Activated CD4-positive, CD25-positive, alpha-beta regulatory T cell treated with anti-CD3 and anti-CD28 coated beads, Interleukin-2, amount 50 U/mL, for 72 hours (primary cell): ENCODE data around the gene DSN1.

Experiments
- DNase-seq: peaks from one replicate; pipeline ENCODE4 v3.0.0; 2021

Gene DSN1

GRCh38 chr20:36794116-36794474 lies 20.5 kb upstream of the DSN1 start:
- no peak for DNase-seq

GRCh38 chr20:36793294-36794115 lies 19.9 kb upstream of the DSN1 start:
- no peak for DNase-seq

DNA sequence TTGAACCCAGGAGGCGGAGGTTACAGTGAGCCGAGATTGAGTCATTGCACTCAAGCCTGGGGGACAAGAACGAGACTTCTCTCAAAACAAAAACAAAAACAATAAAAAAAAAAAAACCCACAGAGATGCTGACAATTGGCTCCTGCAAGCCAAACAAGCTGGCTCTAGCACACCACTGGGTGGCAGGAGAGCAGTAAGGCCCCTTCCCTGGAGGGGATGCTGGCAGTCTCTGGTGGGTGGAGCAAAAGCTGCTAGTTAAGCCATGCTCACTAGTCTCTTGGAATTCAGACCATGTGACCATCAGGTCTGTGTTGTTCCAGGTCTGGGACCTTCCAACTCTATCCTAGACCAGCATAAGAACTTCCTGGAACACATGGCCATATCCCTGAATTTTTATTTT lies 18.9 kb upstream of the DSN1 start:
- DNase-seq, result no peak

GRCh38 chr20:36791862-36792261 lies 18.3 kb upstream of the DSN1 start:
- DNase-seq, result no peak

DNA sequence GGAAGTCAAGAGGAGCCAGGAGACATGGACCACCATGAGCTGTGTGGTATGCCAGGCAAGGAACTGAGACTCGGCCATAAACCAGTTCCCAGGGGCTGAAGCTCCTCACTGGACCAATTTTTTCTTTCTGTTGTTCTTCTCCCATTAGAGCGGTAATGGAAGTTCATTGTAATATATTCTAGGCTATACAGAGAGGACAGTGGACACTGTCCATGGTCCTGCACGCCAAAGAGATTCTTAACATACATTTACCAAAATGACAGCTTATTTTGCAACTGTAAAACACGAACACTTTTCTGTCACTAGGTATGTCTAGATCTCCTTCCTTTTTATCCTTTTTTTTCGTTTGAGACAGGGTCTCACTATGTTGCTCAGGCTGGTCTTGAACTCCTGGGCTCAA lies 13.1 kb upstream of the DSN1 start:
- no peak for DNase-seq

GRCh38 chr20:36786246-36786645 lies 12.7 kb upstream of the DSN1 start:
- DNase-seq, result no peak

DNA sequence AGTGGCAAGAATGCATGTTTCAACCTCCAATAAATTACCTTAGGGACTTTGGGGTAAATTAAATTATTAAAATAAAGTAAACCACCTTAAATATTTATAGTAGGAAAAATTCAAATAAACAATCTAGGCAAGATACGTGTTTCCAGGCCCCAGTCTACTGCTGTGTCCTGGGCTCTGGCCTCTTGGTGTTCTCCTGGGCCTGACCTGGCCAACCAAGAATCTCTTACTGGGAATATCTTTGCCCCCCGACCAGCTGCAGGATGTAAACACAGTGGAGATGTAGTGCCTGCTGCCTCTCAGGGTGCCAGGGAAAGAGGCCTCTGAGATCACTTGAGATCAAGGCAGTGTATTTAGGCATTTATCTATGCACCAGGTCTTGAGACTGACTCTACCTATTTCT lies 11.7 kb upstream of the DSN1 start:
- DNase-seq, result no peak

DNA sequence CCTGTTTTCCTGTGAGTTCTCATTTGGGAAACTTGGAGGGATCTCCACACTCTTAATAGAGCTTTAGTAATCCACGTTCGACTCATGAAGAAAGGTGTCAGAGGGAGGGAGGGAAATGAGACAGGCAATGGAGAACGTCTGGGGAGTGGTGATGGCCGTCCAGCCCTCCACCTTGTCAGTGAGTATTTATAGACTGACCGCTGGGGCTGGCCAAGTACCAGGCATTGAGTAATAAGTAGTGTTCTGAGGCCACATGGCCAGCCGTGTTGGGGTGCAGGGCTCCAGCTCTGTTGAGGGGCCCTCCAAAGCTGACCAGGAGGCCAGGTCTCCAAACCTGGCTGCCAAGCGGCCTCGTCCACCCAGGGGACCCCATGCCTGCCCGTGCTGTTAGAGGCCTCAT lies 11.3 kb upstream of the DSN1 start:
- no peak for DNase-seq

- DNase-seq, result no peak
These were observed 10.6 kb upstream of the DSN1 start for GRCh38 chr20:36784116-36784515.

- DNase-seq, result no peak
These were observed 6.1 kb upstream of the DSN1 start for GRCh38 chr20:36779656-36780025.

GRCh38 chr20:36778831-36779655 lies 5.5 kb upstream of the DSN1 start:
- no peak for DNase-seq

DNA sequence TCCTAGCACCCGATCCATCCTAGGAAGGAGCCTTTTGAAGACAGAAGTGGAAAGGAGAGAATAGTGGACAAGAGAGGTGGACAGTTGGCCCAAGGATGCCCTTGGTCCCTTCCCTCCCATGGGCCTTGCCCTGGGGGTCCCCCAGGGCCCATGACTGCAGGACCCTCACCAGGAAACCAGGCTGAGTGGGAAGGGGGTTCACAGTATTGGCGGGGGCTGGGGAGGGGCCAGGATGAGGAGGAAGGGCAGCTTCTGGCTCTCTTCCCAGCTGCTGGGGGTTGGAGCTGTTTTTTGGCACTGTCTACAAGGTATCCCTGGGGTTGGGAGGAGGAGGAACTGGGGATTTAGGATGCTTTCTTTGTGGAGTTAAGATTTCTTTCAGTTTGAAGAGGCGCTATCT lies 4.0 kb upstream of the DSN1 start:
- no peak for DNase-seq

DNA sequence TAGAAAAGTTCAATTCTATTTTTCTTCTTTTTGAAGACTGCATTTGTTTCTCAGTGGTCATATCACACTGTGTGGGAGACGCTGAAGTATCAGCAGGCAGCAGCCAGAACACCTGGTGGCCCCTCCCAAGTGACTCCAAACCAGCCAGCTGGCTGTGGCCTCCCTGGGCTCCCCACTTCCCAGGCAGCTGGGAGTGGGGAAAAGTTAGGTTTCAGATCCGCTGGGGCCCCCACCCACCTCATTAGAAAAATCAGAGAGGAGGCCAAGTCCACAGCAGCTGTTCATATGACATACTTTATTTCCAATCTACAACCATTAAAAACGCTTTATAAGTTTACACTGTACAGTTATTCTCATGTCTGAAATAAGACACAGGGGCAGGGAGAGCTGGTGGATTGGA lies 3.6 kb upstream of the DSN1 start:
- no peak for DNase-seq

- DNase-seq, result no peak
These were observed 2.3 kb upstream of the DSN1 start for GRCh38 chr20:36775826-36776225.

DNA sequence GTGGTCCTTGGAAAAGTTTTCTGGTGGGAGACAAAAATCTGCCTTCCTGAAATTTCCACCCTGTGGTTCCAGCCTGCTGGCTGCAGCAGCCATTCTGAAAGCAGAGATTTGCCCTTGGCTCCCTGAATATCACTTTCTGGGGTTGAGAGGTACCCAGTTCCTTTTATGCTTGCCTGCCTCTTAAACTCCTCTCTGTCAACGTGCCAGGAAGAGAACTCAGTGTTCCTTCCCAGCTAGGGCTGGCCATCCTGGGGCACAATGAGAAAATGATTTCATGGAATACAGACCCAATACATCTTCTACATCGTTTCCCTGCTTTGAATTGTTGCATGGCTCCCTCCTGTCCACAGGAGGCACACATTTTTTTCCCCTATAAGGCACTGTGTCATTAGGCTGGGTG lies 1.6 kb upstream of the DSN1 start:
- DNase-seq, result no peak

- DNase-seq, result no peak
These were observed 411 bp downstream of the DSN1 start for GRCh38 chr20:36773107-36773596.

- DNase-seq, result no peak
These were observed 2.9 kb downstream of the DSN1 start for GRCh38 chr20:36770680-36771079.

DNA sequence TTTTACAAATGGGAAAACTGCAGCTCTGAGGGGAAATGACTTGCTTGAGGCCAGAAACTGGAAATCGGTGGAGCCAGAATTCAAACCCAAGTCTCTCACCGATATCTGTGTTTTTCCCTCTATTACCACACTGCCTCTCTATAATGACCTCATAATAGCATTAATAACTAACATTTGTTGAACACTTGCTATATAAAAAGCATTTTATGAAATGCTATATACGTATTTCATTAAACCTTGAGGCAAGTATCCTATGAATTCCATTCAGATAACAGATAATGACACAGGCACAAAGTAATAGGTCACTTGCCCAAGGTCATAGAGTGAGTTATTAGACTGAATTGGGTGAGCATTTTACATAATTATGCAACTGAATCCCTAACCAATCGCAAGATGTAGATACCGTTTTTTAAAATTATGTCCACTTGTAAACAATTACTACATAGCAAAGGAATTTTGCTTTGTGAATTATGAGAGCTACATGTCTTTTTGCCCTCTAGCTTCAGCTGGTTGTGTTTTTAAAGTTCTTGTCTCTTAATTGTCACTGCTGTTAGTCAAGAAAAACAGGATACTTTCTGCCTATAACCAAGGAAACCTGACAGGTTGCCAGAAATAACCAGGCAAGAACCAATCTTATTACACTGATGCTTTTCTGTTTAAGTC lies 4.7 kb downstream of the DSN1 start:
- DNase-seq, result no peak

- DNase-seq, result no peak
These were observed 12.4 kb downstream of the DSN1 start for GRCh38 chr20:36761125-36761524.

GRCh38 chr20:36760647-36761046 lies 12.9 kb downstream of the DSN1 start:
- no peak for DNase-seq

DNA sequence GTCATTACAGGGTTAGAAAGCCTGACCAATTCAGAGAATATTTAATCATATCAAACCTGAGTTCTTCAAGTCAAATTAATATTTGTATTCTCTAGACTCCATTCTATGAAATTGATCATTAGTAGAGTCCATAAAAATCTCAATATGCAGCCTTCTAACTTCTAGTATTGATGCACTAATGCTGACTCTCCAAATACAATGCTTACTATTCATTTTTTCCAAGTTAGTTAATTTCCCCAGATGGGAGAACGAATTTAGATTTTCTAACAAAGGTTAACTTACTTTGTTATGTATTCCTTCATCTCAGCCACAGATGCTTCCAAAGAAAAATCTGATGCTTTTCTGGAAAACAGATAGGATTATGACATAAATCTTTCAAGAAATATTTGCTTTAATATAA lies 15.3 kb downstream of the DSN1 start:
- DNase-seq, result no peak

DNA sequence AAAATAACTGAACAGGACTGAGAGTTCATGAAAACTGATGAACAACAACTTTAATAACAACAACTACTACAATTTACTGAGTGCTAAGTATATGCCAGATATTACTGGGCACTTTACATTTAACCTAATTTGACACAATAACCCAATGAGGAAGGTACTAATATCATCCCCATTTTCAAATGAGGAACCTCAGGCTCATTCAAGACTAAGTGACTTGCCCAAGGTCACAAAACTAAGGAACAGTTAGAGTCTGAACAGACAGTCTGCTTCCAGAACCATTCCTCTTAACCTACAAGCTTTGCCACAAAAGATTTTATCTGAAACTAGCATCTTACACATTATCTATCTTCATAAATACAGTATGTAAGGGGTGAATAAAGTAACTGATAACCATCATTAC lies 17.1 kb downstream of the DSN1 start:
- DNase-seq, result no peak

- no peak for DNase-seq
These were observed 18.8 kb downstream of the DSN1 start for GRCh38 chr20:36754656-36755222.
